Brain microvascular endothelial cell (primary cell): Measurements from ENCODE around the gene OLFML1.

Source experiments
- DNase-seq: peaks from one replicate; pipeline ENCODE4 v3.0.0-alpha.2; 2020
- H3K27ac ChIP-seq: fragments of 250-450 bp; sonication (Bioruptor Pico); 2 replicates; pipeline ENCODE4 v1.5.1; 2020; ENCODE audit warnings: mild to moderate bottlenecking, moderate library complexity
- H3K27me3 ChIP-seq: fragments of 250-450 bp; sonication (Bioruptor Pico); replicated peaks from 2 replicates; pipeline ENCODE4 v1.5.1; 2020; ENCODE audit warnings: mild to moderate bottlenecking
- H3K36me3 ChIP-seq: fragments of 250-450 bp; sonication (Bioruptor Pico); replicated peaks from 2 replicates; pipeline ENCODE4 v1.5.1; 2020; ENCODE audit warnings: mild to moderate bottlenecking
- H3K4me3 ChIP-seq: 2 replicates; pipeline ENCODE4 v1.5.1; 2011; ENCODE audit warnings: low read depth, mild to moderate bottlenecking, control low read depth, low read length, moderate library complexity
- CTCF ChIP-seq: IDR thresholded peaks from 2 replicates; pipeline ENCODE4 v1.5.1; 2011; ENCODE audit warnings: low read depth, mild to moderate bottlenecking, moderate library complexity, low read length, control low read depth, inconsistent platforms; ENCODE audit errors: missing control alignments
- in situ Hi-C: cut with HindIII; loops from 2 replicates; pipeline ENCODE4 v1.10.0; 2017; ENCODE audit warnings: low sequenced_read_pairs, low pct_ligation_motif_present

OLFML1 gene

DNA sequence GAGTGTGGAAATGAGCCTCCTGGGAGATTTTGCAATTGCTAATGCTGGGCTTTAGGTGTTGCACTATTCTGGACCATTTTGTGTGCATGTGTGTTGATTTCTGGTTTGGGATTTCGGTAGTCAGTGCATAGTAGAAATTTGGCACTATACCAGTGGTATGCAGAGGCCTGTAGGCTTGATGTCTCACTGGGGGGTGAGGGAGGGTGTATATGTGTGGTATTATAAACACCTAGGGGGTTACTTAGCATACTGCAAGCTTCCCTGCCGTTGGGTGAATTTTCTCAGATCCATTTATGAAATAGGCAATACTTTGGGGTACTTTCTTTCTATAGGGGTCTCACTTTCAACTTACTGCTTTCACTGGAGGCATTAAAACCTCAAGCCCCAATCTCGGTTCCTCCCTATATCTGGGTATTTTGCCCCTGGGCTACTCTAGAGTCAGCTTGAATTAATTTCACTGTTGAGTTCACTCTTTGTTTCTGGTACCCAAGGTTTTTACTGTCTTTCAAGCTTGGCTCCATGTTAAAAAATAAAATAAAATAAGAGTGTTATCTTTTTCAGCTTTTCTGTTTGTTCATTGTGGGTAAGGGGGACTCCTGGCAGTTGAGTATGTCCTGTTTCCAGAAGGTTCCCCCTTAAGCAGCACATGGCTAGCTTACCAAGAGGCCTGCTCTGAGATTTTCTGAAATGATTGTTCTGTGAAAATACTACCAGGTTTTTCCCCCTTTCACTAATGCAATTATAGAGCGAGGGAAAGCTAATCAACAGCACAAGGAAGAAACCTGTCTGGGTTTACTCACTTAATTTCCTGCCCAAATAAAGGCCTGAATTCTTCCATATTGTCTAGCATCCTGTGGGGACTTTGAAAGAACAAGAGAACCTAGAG, 74.3 kb downstream of the OLFML1 start:
- in situ Hi-C loops = no loop called here
- Histone ChIP-seq H3K27me3 (no peaks in the 10 kb centered on the region), H3K36me3 (no peaks in the 10 kb centered on the region), H3K27ac (no peak overlapping the region), H3K4me3 (no peak overlapping the region)
- no peak for TF ChIP-seq CTCF
- DNase-seq = no peak
